ENCODE measurements around the gene MS4A1.
A peak's percentile ranks its signal among the peaks of the same experiment; 100 is the strongest.

Gene MS4A1

GRCh38 chr11:60468829-60469228, 13.2 kb downstream of the MS4A1 start:
- Histone ChIP-seq H3K79me2 (ENCODE audit: insufficient read depth, low read length) (no peaks in the 10 kb centered on the region), H2AFZ (ENCODE audit: low read length) (no peak overlapping the region), H3K9me2 (replicated peaks; ENCODE audit: low read depth, low read length) (no peaks in the 10 kb centered on the region), H3K9ac (ENCODE audit: low read depth, low read length, poor library complexity, severe bottlenecking) (no peak overlapping the region), H3K9me3 (ENCODE audit: insufficient read depth, low read depth, low read length) (no peaks in the 10 kb centered on the region), H3F3A (ENCODE audit: low read depth) (no peaks in the 10 kb centered on the region), H3K27me3 (ENCODE audit: insufficient read depth, low read length, poor library complexity, severe bottlenecking) (no peaks in the 10 kb centered on the region), H3K4me3 (ENCODE audit: low read length, poor library complexity, severe bottlenecking) (no peak overlapping the region), H3K36me3 (ENCODE audit: insufficient read depth, low read length) (no peaks in the 10 kb centered on the region), H4K20me1 (ENCODE audit: insufficient read depth, low read length, poor library complexity, severe bottlenecking) (no peaks in the 10 kb centered on the region), H3K4me2 (ENCODE audit: low read depth, low read length, poor library complexity, severe bottlenecking) (no peak overlapping the region), H3K4me1 (ENCODE audit: insufficient read depth, low read length, poor library complexity, severe bottlenecking) (peaks cover 11% of the 10 kb centered on the region)
- TF ChIP-seq CTCF (conservative IDR thresholded peaks at IDR 0.05; ENCODE audit: low read length) = no peak
- TF ChIP-seq EZH2phosphoT487 (IDR thresholded peaks at IDR 0.05; ENCODE audit: borderline replicate concordance) = no peak

GRCh38 chr11:60469723-60470122, 14.1 kb downstream of the MS4A1 start:
- H3K4me3 ChIP-seq (ENCODE audit: low read length, poor library complexity, severe bottlenecking) = no peak overlapping the region
- H3K9me3 ChIP-seq (ENCODE audit: insufficient read depth, low read depth, low read length) = no peaks in the 10 kb centered on the region
- H3F3A ChIP-seq (ENCODE audit: low read depth) = no peaks in the 10 kb centered on the region
- H2AFZ ChIP-seq (ENCODE audit: low read length) = no peak overlapping the region
- H4K20me1 ChIP-seq (ENCODE audit: insufficient read depth, low read length, poor library complexity, severe bottlenecking) = no peaks in the 10 kb centered on the region
- no peaks in the 10 kb centered on the region for H3K36me3 ChIP-seq (ENCODE audit: insufficient read depth, low read length)
- no peaks in the 10 kb centered on the region for H3K79me2 ChIP-seq (ENCODE audit: insufficient read depth, low read length)
- TF ChIP-seq EZH2phosphoT487 (IDR thresholded peaks at IDR 0.05; ENCODE audit: borderline replicate concordance) = no peak
- peak; percentile 67 for TF ChIP-seq CTCF (conservative IDR thresholded peaks at IDR 0.05; ENCODE audit: low read length)
- H3K4me1 ChIP-seq (ENCODE audit: insufficient read depth, low read length, poor library complexity, severe bottlenecking) = peaks cover 2% of the 10 kb centered on the region
- H3K27me3 ChIP-seq (ENCODE audit: insufficient read depth, low read length, poor library complexity, severe bottlenecking) = no peaks in the 10 kb centered on the region
- no peaks in the 10 kb centered on the region for H3K9me2 ChIP-seq (replicated peaks; ENCODE audit: low read depth, low read length)
- H3K9ac ChIP-seq (ENCODE audit: low read depth, low read length, poor library complexity, severe bottlenecking) = no peak overlapping the region
- H3K4me2 ChIP-seq (ENCODE audit: low read depth, low read length, poor library complexity, severe bottlenecking) = no peak overlapping the region

- Histone ChIP-seq H3K36me3 (ENCODE audit: insufficient read depth, low read length) (no peaks in the 10 kb centered on the region), H3K4me2 (ENCODE audit: low read depth, low read length, poor library complexity, severe bottlenecking) (no peak overlapping the region), H3K9me2 (replicated peaks; ENCODE audit: low read depth, low read length) (no peaks in the 10 kb centered on the region), H2AFZ (ENCODE audit: low read length) (no peak overlapping the region), H3F3A (ENCODE audit: low read depth) (no peaks in the 10 kb centered on the region), H3K9ac (ENCODE audit: low read depth, low read length, poor library complexity, severe bottlenecking) (no peak overlapping the region), H3K27me3 (ENCODE audit: insufficient read depth, low read length, poor library complexity, severe bottlenecking) (no peaks in the 10 kb centered on the region), H3K79me2 (ENCODE audit: insufficient read depth, low read length) (no peaks in the 10 kb centered on the region), H3K9me3 (ENCODE audit: insufficient read depth, low read depth, low read length) (no peaks in the 10 kb centered on the region), H3K4me1 (ENCODE audit: insufficient read depth, low read length, poor library complexity, severe bottlenecking) (no peaks in the 10 kb centered on the region), H3K4me3 (ENCODE audit: low read length, poor library complexity, severe bottlenecking) (no peak overlapping the region), H4K20me1 (ENCODE audit: insufficient read depth, low read length, poor library complexity, severe bottlenecking) (no peaks in the 10 kb centered on the region)
- TF ChIP-seq CTCF (conservative IDR thresholded peaks at IDR 0.05; ENCODE audit: low read length) = no peak
- TF ChIP-seq EZH2phosphoT487 (IDR thresholded peaks at IDR 0.05; ENCODE audit: borderline replicate concordance) = no peak
These were observed 21.4 kb downstream of the MS4A1 start for GRCh38 chr11:60477035-60477445.

Measured in Loucy (cell line).